Neural progenitor cell (in vitro differentiated cells): ENCODE measurements around the gene NHLRC4. TPM values are rescaled to one million over a fixed set of nuclear protein-coding genes. Genes with fewer than 3 reads are reported as not detected.
A peak's percentile ranks its signal among the peaks of the same experiment; 100 is the strongest.

Experiments
- DNase-seq: peaks from one replicate; pipeline ENCODE4 v3.0.0-alpha.2; 2016; ENCODE audit warnings: low spot score
- H2AFZ ChIP-seq: fragments of 200-600 bp; sonication (generic); replicated peaks from 2 replicates; pipeline ENCODE4 v1.6.1; 2016; ENCODE audit warnings: antibody characterized with exemption
- H3F3A ChIP-seq: fragments of 200-600 bp; sonication (generic); 2 replicates; pipeline ENCODE4 v1.6.1; 2016; ENCODE audit warnings: antibody characterized with exemption, low read depth
- H3K27ac ChIP-seq: fragments of 200-600 bp; sonication (generic); 2 replicates; pipeline ENCODE4 v1.5.1; 2016; ENCODE audit warnings: mild to moderate bottlenecking
- H3K27me3 ChIP-seq: fragments of 200-600 bp; sonication (generic); 2 replicates; pipeline ENCODE4 v1.6.1; 2016; ENCODE audit warnings: mild to moderate bottlenecking, moderate library complexity
- H3K36me3 ChIP-seq: fragments of 200-600 bp; sonication (generic); 2 replicates; pipeline ENCODE4 v1.5.1; 2016
- H3K4me1 ChIP-seq: fragments of 200-600 bp; sonication (generic); 2 replicates; pipeline ENCODE4 v1.6.1; 2016; ENCODE audit warnings: mixed run types
- H3K4me2 ChIP-seq: fragments of 200-600 bp; sonication (generic); 2 replicates; pipeline ENCODE4 v1.6.1; 2016
- H3K4me3 ChIP-seq: fragments of 200-600 bp; sonication (generic); 2 replicates; pipeline ENCODE4 v1.5.1; 2016
- H3K79me2 ChIP-seq: fragments of 200-600 bp; sonication (generic); 2 replicates; pipeline ENCODE4 v1.6.1; 2016; ENCODE audit warnings: low read depth
- H3K9ac ChIP-seq: fragments of 200-600 bp; sonication (generic); 2 replicates; pipeline ENCODE4 v1.6.1; 2016
- H3K9me3 ChIP-seq: fragments of 200-600 bp; sonication (generic); 2 replicates; pipeline ENCODE4 v1.5.1; 2016; ENCODE audit warnings: low read depth
- H4K20me1 ChIP-seq: fragments of 200-600 bp; sonication (generic); 2 replicates; pipeline ENCODE4 v1.6.1; 2016; ENCODE audit warnings: low read depth
- H3K27ac Mint-ChIP-seq: 3 replicates; pipeline ENCODE4 v1.8.0; 2021; ENCODE audit warnings: mixed read lengths
- H3K27me3 Mint-ChIP-seq: 2 replicates; pipeline ENCODE4 v1.8.0; 2022; ENCODE audit warnings: low read depth, mild to moderate bottlenecking, inconsistent platforms, moderate library complexity, mixed read lengths; ENCODE audit not compliant: insufficient read depth
- H3K36me3 Mint-ChIP-seq: 3 replicates; pipeline ENCODE4 v1.8.0; 2021; ENCODE audit warnings: mixed read lengths
- H3K4me1 Mint-ChIP-seq: 3 replicates; pipeline ENCODE4 v1.8.0; 2021; ENCODE audit warnings: mixed read lengths
- H3K4me3 Mint-ChIP-seq: 3 replicates; pipeline ENCODE4 v1.8.0; 2021; ENCODE audit warnings: mild to moderate bottlenecking, moderate library complexity, mixed read lengths
- H3K9me3 Mint-ChIP-seq: 3 replicates; pipeline ENCODE4 v1.8.0; 2020; ENCODE audit warnings: mixed read lengths
- EZH2 ChIP-seq: fragments of 200-600 bp; sonication (generic); IDR thresholded peaks from 2 replicates; pipeline ENCODE4 v1.6.1; 2017; ENCODE audit warnings: antibody characterized with exemption, mild to moderate bottlenecking, moderate library complexity
- EZH2phosphoT487 ChIP-seq: fragments of 200-600 bp; sonication (generic); IDR thresholded peaks from 2 replicates; pipeline ENCODE4 v1.6.1; 2017; ENCODE audit warnings: antibody characterized with exemption
- total RNA-seq: library from RNA; depleted of rRNA; stranded (reverse); fragments of >200 nt; gene quantifications from 2 replicates; pipeline ENCODE4 v1.2.3, GENCODE V29; 2015; ENCODE audit warnings: low replicate concordance
- TF ChIP-seq, protein P1 (sequence below): fragments of 200-600 bp; sonication (generic); IDR thresholded peaks from 2 replicates; pipeline ENCODE4 v1.5.1; 2017; ENCODE audit warnings: antibody characterized with exemption, mild to moderate bottlenecking

The NHLRC4 gene
- total RNA-seq, 1 donor from 2014 or later, result not detected

DNA sequence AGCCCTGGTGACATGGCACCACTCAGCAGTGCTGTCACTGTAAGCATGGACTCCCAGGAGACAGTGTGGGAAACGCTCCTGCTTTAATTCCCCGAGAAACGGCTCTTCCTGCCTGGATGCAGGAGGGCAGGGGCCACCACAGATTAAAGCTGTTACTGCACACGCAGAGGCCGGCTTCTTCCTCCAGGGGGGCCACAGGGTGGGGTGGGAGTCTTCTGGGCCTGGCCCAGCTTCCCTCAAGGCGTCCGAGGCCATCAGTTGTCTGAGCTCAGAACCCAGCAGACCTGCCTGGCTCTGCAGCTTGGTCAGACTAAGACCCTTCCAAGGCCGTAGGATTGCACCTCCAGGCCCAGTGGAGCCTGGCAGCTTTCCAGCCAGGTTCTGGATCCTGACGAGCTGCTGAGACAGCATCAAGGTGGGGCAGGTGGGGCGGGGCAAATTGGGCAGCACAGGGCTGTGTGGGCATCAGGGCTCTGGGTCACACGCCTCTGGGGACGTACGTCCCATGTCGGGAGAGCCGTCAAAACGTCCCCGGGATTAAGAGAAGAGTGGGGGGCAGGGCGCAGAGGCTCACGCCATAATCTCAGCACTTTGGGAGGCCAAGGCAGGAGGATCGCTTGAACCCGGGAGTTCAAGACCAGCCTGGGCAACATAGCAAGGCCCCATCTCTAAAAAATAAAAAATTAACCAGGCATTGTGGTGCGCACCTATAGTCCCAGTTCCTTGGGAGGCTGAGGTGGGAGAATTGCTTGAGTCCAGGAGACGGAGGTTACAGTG, 44.3 kb upstream of the NHLRC4 start:
- peak overlapping the region; percentile 71 for H3K4me3 Mint-ChIP-seq
- Histone ChIP-seq H3K9me3 (no peaks in the 10 kb centered on the region), H3K27me3 (no peaks in the 10 kb centered on the region), H4K20me1 (peaks cover 32% of the 10 kb centered on the region), H3K79me2 (peaks cover 12% of the 10 kb centered on the region), H3K4me1 (no peaks in the 10 kb centered on the region), H3F3A (peaks cover 7% of the 10 kb centered on the region), H3K9ac (no peak overlapping the region), H3K4me2 (no peak overlapping the region), H2AFZ (no peak overlapping the region), H3K4me3 (no peak overlapping the region), H3K36me3 (no peaks in the 10 kb centered on the region), H3K27ac (no peak overlapping the region)
- H3K27ac Mint-ChIP-seq, result no peak overlapping the region
- peaks cover 5% of the 10 kb centered on the region for H3K36me3 Mint-ChIP-seq
- no peaks in the 10 kb centered on the region for H3K9me3 Mint-ChIP-seq
- peaks cover 7% of the 10 kb centered on the region for H3K27me3 Mint-ChIP-seq
- no peak for DNase-seq
- TF ChIP-seq EZH2, result no peak
- TF ChIP-seq, protein P1, sequence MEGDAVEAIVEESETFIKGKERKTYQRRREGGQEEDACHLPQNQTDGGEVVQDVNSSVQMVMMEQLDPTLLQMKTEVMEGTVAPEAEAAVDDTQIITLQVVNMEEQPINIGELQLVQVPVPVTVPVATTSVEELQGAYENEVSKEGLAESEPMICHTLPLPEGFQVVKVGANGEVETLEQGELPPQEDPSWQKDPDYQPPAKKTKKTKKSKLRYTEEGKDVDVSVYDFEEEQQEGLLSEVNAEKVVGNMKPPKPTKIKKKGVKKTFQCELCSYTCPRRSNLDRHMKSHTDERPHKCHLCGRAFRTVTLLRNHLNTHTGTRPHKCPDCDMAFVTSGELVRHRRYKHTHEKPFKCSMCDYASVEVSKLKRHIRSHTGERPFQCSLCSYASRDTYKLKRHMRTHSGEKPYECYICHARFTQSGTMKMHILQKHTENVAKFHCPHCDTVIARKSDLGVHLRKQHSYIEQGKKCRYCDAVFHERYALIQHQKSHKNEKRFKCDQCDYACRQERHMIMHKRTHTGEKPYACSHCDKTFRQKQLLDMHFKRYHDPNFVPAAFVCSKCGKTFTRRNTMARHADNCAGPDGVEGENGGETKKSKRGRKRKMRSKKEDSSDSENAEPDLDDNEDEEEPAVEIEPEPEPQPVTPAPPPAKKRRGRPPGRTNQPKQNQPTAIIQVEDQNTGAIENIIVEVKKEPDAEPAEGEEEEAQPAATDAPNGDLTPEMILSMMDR, result no peak
- TF ChIP-seq EZH2phosphoT487, result no peak
- peaks cover 11% of the 10 kb centered on the region for H3K4me1 Mint-ChIP-seq

DNA sequence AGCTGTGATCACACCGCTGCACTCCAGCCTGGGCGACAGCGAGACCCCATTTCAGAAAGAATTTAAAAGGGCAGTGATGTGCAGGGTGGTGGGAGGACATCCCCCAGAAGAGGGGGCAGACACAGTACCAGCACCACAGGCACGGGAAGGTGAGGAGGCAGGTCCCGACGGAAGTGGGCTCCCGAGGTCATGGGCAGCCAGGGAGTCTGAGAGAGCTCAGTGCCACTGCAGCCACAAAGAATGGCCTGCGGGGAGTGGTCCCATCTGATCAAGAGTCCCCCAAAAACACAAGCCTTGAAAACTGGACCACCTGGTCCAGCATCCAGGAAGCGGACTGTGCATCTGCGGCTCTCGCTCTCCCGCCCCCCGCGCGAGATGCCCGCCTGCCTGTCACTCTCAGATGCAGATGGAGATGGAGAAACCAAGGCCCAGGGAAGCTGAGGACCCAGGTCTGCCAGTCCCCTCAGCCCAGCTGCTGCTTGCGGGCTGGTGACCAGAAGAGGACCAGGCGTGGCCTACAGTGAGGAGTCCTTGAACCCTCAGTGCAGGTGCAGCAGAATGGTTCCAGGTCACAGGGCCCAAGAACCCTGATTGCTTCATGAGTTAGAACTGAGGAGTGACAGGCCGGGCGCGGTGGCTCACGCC, 43.6 kb upstream of the NHLRC4 start:
- H3K27ac Mint-ChIP-seq, result no peak overlapping the region
- TF ChIP-seq EZH2, result no peak
- no peak for TF ChIP-seq EZH2phosphoT487
- TF ChIP-seq, protein P1, result no peak
- no peak for DNase-seq
- no peaks in the 10 kb centered on the region for H3K9me3 ChIP-seq
- H3K27me3 ChIP-seq, result no peaks in the 10 kb centered on the region
- peak overlapping the region; percentile 71 for H3K4me3 Mint-ChIP-seq
- H3K4me2 ChIP-seq, result no peak overlapping the region
- H3K36me3 Mint-ChIP-seq, result peaks cover 5% of the 10 kb centered on the region
- H3K9me3 Mint-ChIP-seq, result no peaks in the 10 kb centered on the region
- H3K36me3 ChIP-seq, result no peaks in the 10 kb centered on the region
- no peak overlapping the region for H2AFZ ChIP-seq
- peaks cover 14% of the 10 kb centered on the region for H3K79me2 ChIP-seq
- H3K9ac ChIP-seq, result no peak overlapping the region
- H3F3A ChIP-seq, result peaks cover 7% of the 10 kb centered on the region
- peaks cover 11% of the 10 kb centered on the region for H3K4me1 Mint-ChIP-seq
- H3K27me3 Mint-ChIP-seq, result peaks cover 7% of the 10 kb centered on the region
- H3K27ac ChIP-seq, result no peak overlapping the region
- no peaks in the 10 kb centered on the region for H3K4me1 ChIP-seq
- peaks cover 34% of the 10 kb centered on the region for H4K20me1 ChIP-seq
- H3K4me3 ChIP-seq, result no peak overlapping the region

DNA sequence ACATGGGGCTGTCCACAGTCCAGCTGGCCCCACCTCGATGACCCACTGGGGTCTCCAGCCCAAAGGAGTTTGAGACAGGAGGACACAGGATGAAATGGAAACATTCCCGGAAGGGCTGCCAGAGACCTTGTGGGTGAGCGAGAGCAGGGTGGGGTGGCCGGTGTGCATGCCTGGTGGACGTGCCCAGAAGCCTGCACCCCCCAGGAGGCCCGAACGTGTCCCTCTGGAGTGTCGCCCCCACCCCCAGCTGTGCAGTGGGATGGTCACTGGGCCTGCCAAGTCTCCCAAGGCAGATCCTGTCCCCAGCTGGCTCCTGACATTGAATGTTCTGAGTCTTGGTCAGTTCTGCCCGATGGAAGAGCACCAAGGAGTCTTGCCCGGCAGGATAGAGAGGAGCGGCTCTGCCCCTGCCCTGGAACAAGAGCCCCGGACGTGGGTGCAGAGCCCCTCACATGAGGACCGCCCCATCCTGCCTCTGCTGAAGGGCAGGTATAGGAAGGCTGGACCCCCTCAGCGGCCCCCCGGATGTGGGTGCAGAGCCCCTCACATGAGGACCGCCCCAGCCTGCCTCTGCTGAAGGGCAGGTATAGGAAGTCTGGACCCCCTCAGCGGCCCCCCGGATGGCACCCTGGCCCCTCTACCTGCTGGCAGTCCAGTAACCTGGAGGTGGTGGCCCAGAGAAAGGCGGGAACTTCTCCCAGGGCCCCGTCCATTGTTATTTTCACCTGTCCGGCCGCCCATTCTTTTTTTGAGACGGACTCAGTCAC, 42.3 kb upstream of the NHLRC4 start:
- H3K36me3 Mint-ChIP-seq, result peaks cover 4% of the 10 kb centered on the region
- peaks cover 46% of the 10 kb centered on the region for H4K20me1 ChIP-seq
- H3K4me1 ChIP-seq, result peaks cover 11% of the 10 kb centered on the region
- no peak overlapping the region for H2AFZ ChIP-seq
- peaks cover 9% of the 10 kb centered on the region for H3K27me3 Mint-ChIP-seq
- H3K4me2 ChIP-seq, result no peak overlapping the region
- peaks cover 7% of the 10 kb centered on the region for H3F3A ChIP-seq
- no peak for DNase-seq
- H3K79me2 ChIP-seq, result peaks cover 27% of the 10 kb centered on the region
- TF ChIP-seq EZH2 (no peak), EZH2phosphoT487 (no peak)
- TF ChIP-seq, protein P1, result no peak
- H3K4me3 Mint-ChIP-seq, result peak overlapping the region; percentile 91
- no peak overlapping the region for H3K4me3 ChIP-seq
- H3K4me1 Mint-ChIP-seq, result peaks cover 18% of the 10 kb centered on the region
- H3K9me3 Mint-ChIP-seq, result no peaks in the 10 kb centered on the region
- H3K27ac ChIP-seq, result no peak overlapping the region
- no peak overlapping the region for H3K9ac ChIP-seq
- H3K27ac Mint-ChIP-seq, result no peak overlapping the region
- H3K36me3 ChIP-seq, result no peaks in the 10 kb centered on the region
- no peaks in the 10 kb centered on the region for H3K27me3 ChIP-seq
- no peaks in the 10 kb centered on the region for H3K9me3 ChIP-seq
